ENCODE data around the gene SETD1A. TPM values are rescaled to one million over a fixed set of nuclear protein-coding genes. Genes with fewer than 3 reads are reported as not detected.

Gene SETD1A
- total and polyA plus RNA-seq, 2 donors (not counting 1 experiment from before 2014, with no cell fraction given), result 1.4 to 3.5 TPM

GRCh38 chr16:30929167-30929566 lies 28.4 kb upstream of the SETD1A start:
- Histone ChIP-seq H3K9ac (ENCODE audit: insufficient read depth, low read length) (no peak overlapping the region), H3K79me2 (ENCODE audit: control insufficient read depth, insufficient read depth, low read length) (no peaks in the 10 kb centered on the region), H3K27me3 (ENCODE audit: control insufficient read depth, insufficient read depth, low read length) (no peaks in the 10 kb centered on the region), H2AFZ (ENCODE audit: low read length) (no peak overlapping the region), H3K9me3 (ENCODE audit: control insufficient read depth, insufficient read depth, low read depth, low read length) (no peaks in the 10 kb centered on the region), H3K4me3 (replicated peaks in 1 of 4; ENCODE audit: control extremely low read depth in 1 of 4, insufficient read depth in 1 of 4, low read depth in 3 of 4, low read length in 4 of 4) (no peak overlapping the region), H3K27ac (ENCODE audit: insufficient read depth, low read length) (no peak overlapping the region), H3K4me2 (ENCODE audit: extremely low read depth, insufficient read depth, low read length) (no peak overlapping the region), H4K20me1 (ENCODE audit: control insufficient read depth, extremely low read depth, insufficient read depth, low read length) (no peaks in the 10 kb centered on the region), H3K36me3 (ENCODE audit: control insufficient read depth, insufficient read depth, low read length) (peaks cover 12% of the 10 kb centered on the region), H3K4me1 (ENCODE audit: control insufficient read depth, extremely low read depth, insufficient read depth, low read length) (no peaks in the 10 kb centered on the region)
- DNase-seq (ENCODE audit: low read depth in 2 of 2), result no peak
- no peak for TF ChIP-seq EZH2 (IDR thresholded peaks at IDR 0.05; ENCODE audit: low read length, missing control alignments)
- TF ChIP-seq CTCF (conservative IDR thresholded peaks at IDR 0.05 in 1 of 2, IDR thresholded peaks at IDR 0.05 in 1 of 2; ENCODE audit: low read depth in 1 of 2, low read length in 2 of 2), result no peak

- Histone ChIP-seq H3K9me3 (ENCODE audit: control insufficient read depth, insufficient read depth, low read depth, low read length) (no peaks in the 10 kb centered on the region), H3K4me2 (ENCODE audit: extremely low read depth, insufficient read depth, low read length) (no peak overlapping the region), H3K79me2 (ENCODE audit: control insufficient read depth, insufficient read depth, low read length) (no peaks in the 10 kb centered on the region), H2AFZ (ENCODE audit: low read length) (no peak overlapping the region), H3K27ac (ENCODE audit: insufficient read depth, low read length) (no peak overlapping the region), H3K4me3 (replicated peaks in 1 of 4; ENCODE audit: control extremely low read depth in 1 of 4, insufficient read depth in 1 of 4, low read depth in 3 of 4, low read length in 4 of 4) (no peak overlapping the region), H3K4me1 (ENCODE audit: control insufficient read depth, extremely low read depth, insufficient read depth, low read length) (no peaks in the 10 kb centered on the region), H4K20me1 (ENCODE audit: control insufficient read depth, extremely low read depth, insufficient read depth, low read length) (no peaks in the 10 kb centered on the region), H3K9ac (ENCODE audit: insufficient read depth, low read length) (no peak overlapping the region), H3K27me3 (ENCODE audit: control insufficient read depth, insufficient read depth, low read length) (no peaks in the 10 kb centered on the region), H3K36me3 (ENCODE audit: control insufficient read depth, insufficient read depth, low read length) (peaks cover 13% of the 10 kb centered on the region)
- TF ChIP-seq CTCF (conservative IDR thresholded peaks at IDR 0.05 in 1 of 2, IDR thresholded peaks at IDR 0.05 in 1 of 2; ENCODE audit: low read depth in 1 of 2, low read length in 2 of 2), result no peak
- no peak for TF ChIP-seq EZH2 (IDR thresholded peaks at IDR 0.05; ENCODE audit: low read length, missing control alignments)
- no peak for DNase-seq (ENCODE audit: low read depth in 2 of 2)
Measured at GRCh38 chr16:30930160-30930571, 27.4 kb upstream of the SETD1A start.

DNA sequence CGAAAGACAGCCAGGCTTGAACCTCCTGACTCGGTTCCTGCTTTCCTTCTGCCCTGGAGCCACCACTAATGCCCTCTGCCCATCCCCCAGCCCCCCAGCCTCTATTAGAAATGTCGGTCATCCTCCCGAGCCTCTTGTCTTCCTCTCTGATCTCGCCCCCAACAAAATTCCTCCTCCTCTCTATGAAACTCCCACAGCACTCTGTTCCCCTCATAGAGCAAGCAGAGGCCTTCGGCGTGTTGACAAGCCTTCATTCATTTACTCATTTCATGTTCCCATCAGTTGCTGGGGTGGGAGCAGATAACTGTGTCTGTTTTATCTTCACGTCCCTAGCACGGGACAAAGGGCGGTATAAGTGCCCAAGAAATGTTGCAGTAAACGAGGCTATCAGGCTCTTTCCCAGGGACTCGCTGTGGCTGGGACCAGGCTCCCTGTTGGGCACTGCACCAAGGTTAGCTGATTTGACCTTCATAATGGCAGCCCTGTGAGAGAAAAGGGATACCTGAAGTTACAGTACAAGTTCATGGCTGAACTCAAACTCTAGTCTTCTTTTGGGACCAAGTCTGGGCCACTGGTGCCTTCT lies 26.4 kb upstream of the SETD1A start:
- TF ChIP-seq CTCF (conservative IDR thresholded peaks at IDR 0.05 in 1 of 2, IDR thresholded peaks at IDR 0.05 in 1 of 2; ENCODE audit: low read depth in 1 of 2, low read length in 2 of 2) (no peak), EZH2 (IDR thresholded peaks at IDR 0.05; ENCODE audit: low read length, missing control alignments) (no peak)
- H4K20me1 ChIP-seq (ENCODE audit: control insufficient read depth, extremely low read depth, insufficient read depth, low read length), result no peaks in the 10 kb centered on the region
- peaks cover 16% of the 10 kb centered on the region for H3K36me3 ChIP-seq (ENCODE audit: control insufficient read depth, insufficient read depth, low read length)
- no peak overlapping the region for H3K27ac ChIP-seq (ENCODE audit: insufficient read depth, low read length)
- no peak for DNase-seq (ENCODE audit: low read depth in 2 of 2)
- H3K79me2 ChIP-seq (ENCODE audit: control insufficient read depth, insufficient read depth, low read length), result no peaks in the 10 kb centered on the region
- no peak overlapping the region for H2AFZ ChIP-seq (ENCODE audit: low read length)
- H3K9ac ChIP-seq (ENCODE audit: insufficient read depth, low read length), result no peak overlapping the region
- no peaks in the 10 kb centered on the region for H3K4me1 ChIP-seq (ENCODE audit: control insufficient read depth, extremely low read depth, insufficient read depth, low read length)
- H3K27me3 ChIP-seq (ENCODE audit: control insufficient read depth, insufficient read depth, low read length), result no peaks in the 10 kb centered on the region
- no peak overlapping the region for H3K4me3 ChIP-seq (replicated peaks in 1 of 4; ENCODE audit: control extremely low read depth in 1 of 4, insufficient read depth in 1 of 4, low read depth in 3 of 4, low read length in 4 of 4)
- H3K4me2 ChIP-seq (ENCODE audit: extremely low read depth, insufficient read depth, low read length), result no peak overlapping the region
- no peaks in the 10 kb centered on the region for H3K9me3 ChIP-seq (ENCODE audit: control insufficient read depth, insufficient read depth, low read depth, low read length)
